Parathyroid adenoma (tissue), 2 donors: Measurements from ENCODE around the gene NAT9.
A peak's percentile ranks its signal among the peaks of the same experiment; 100 is the strongest.

ENCODE experiments used
- H2AFZ ChIP-seq: fragments of 300-600 bp; sonication (generic); one replicate; pipeline ENCODE4 v1.7.0; 2017; ENCODE audit warnings: antibody characterized with exemption, mild to moderate bottlenecking
- H3K27ac ChIP-seq: fragments of 300-600 bp; sonication (generic); one replicate; pipeline ENCODE4 v1.7.0; 2017
- H3K27me3 ChIP-seq: fragments of 300-600 bp; sonication (generic); one replicate; pipeline ENCODE4 v1.7.0; 2017; ENCODE audit warnings: low read length; ENCODE audit not compliant: control insufficient read depth, insufficient read depth
- H3K36me3 ChIP-seq: fragments of 300-600 bp; sonication (generic); one replicate; pipeline ENCODE4 v1.7.0; 2017; ENCODE audit warnings: low read length; ENCODE audit not compliant: control insufficient read depth, insufficient read depth
- H3K4me1 ChIP-seq: fragments of 300-600 bp; sonication (generic); one replicate; pipeline ENCODE4 v1.7.0; 2017; ENCODE audit warnings: control low read depth
- H3K4me2 ChIP-seq: fragments of 300-600 bp; sonication (generic); one replicate; pipeline ENCODE4 v1.7.0; 2017; ENCODE audit warnings: low read length
- H3K4me3 ChIP-seq: fragments of 300-600 bp; sonication (generic); one replicate; pipeline ENCODE4 v1.7.0; 2017; ENCODE audit warnings: low read depth, low read length
- H3K79me2 ChIP-seq: fragments of 300-600 bp; sonication (generic); one replicate; pipeline ENCODE4 v1.7.0; 2017; ENCODE audit warnings: control low read depth
- H3K9ac ChIP-seq: fragments of 300-600 bp; sonication (generic); one replicate; pipeline ENCODE4 v1.7.0; 2017; ENCODE audit warnings: mild to moderate bottlenecking
- H3K9me3 ChIP-seq: fragments of 300-600 bp; sonication (generic); one replicate; pipeline ENCODE4 v1.7.0; 2017; ENCODE audit warnings: low read length; ENCODE audit not compliant: control insufficient read depth
- CTCF ChIP-seq: fragments of 300-600 bp; sonication (generic); IDR thresholded peaks from one replicate; pipeline ENCODE4 v1.7.0; 2017; ENCODE audit warnings: antibody characterized with exemption, mild to moderate bottlenecking
- donor health status: primary hyperparathyroidism.

NAT9 gene

GRCh38 chr17:74748529-74749278 is 27.4 kb downstream of the NAT9 start, which contains the start of gene NHERF1:
NHERF1 (plus strand) TSS chr17:74748628; CDS start chr17:74748847, 219 bp downstream.
- peaks cover 32% of the 10 kb centered on the region for H3K4me1 ChIP-seq
- H3K27me3 ChIP-seq, result no peaks in the 10 kb centered on the region
- TF ChIP-seq CTCF, result peak; percentile 58
- peak within 1 kb of the TSS; percentile 70 for H3K4me2 ChIP-seq
- H2AFZ ChIP-seq, result peak within 1 kb of the TSS; percentile 66
- H3K79me2 ChIP-seq, result peaks cover 42% of the 10 kb centered on the region
- H3K27ac ChIP-seq, result peak within 1 kb of the TSS; percentile 98
- H3K9me3 ChIP-seq, result no peaks in the 10 kb centered on the region
- H3K9ac ChIP-seq, result peak within 1 kb of the TSS; percentile 91
- no peaks in the 10 kb centered on the region for H3K36me3 ChIP-seq
- peak within 1 kb of the TSS; percentile 98 for H3K4me3 ChIP-seq

GRCh38 chr17:74748279-74748528 is 27.9 kb downstream of the NAT9 start:
- Histone ChIP-seq H3K4me1 (peaks cover 31% of the 10 kb centered on the region), H3K27me3 (no peaks in the 10 kb centered on the region)

GRCh38 chr17:74746922-74747321 is 29.2 kb downstream of the NAT9 start:
- Histone ChIP-seq H3K27me3 (no peaks in the 10 kb centered on the region), H2AFZ (peak overlapping the region; percentile 20), H3K9me3 (no peaks in the 10 kb centered on the region), H3K4me3 (no peak overlapping the region), H3K79me2 (peaks cover 24% of the 10 kb centered on the region), H3K36me3 (no peaks in the 10 kb centered on the region), H3K4me1 (peaks cover 22% of the 10 kb centered on the region), H3K4me2 (no peak overlapping the region), H3K27ac (peak overlapping the region; percentile 36), H3K9ac (no peak overlapping the region)
- TF ChIP-seq CTCF, result no peak

More at GRCh38 chr17:74748279-74748528, 27.9 kb downstream of the NAT9 start:
- peak overlapping the region; percentile 47 for H3K4me2 ChIP-seq
- H3K79me2 ChIP-seq, result peaks cover 37% of the 10 kb centered on the region
- H3K36me3 ChIP-seq, result no peaks in the 10 kb centered on the region
- no peak overlapping the region for H3K9ac ChIP-seq
- no peak for TF ChIP-seq CTCF
- peak overlapping the region; percentile 45 for H3K27ac ChIP-seq
- peak overlapping the region; percentile 98 for H3K4me3 ChIP-seq
- H3K9me3 ChIP-seq, result no peaks in the 10 kb centered on the region
- H2AFZ ChIP-seq, result peak overlapping the region; percentile 66

- H3K4me1 ChIP-seq, result peaks cover 16% of the 10 kb centered on the region
Observed at GRCh38 chr17:74746376-74746775, 29.8 kb downstream of the NAT9 start.

More at GRCh38 chr17:74746376-74746775, 29.8 kb downstream of the NAT9 start:
- Histone ChIP-seq H2AFZ (no peak overlapping the region), H3K27ac (peak overlapping the region; percentile 36), H3K36me3 (no peaks in the 10 kb centered on the region), H3K9ac (no peak overlapping the region), H3K27me3 (no peaks in the 10 kb centered on the region), H3K79me2 (peaks cover 19% of the 10 kb centered on the region), H3K9me3 (no peaks in the 10 kb centered on the region), H3K4me3 (no peak overlapping the region), H3K4me2 (no peak overlapping the region)
- TF ChIP-seq CTCF, result no peak
